ENCODE measurements around the gene IL20.

IL20 gene

GRCh38 chr1:206883876-206884275 lies 18.5 kb downstream of the IL20 start:
- TF ChIP-seq CTCF (IDR thresholded peaks at IDR 0.05; ENCODE audit: low read depth, low read length, missing control alignments), result no peak
- no peak for DNase-seq (ENCODE audit: low read depth)
- no peak overlapping the region for H3K4me3 ChIP-seq (ENCODE audit: low read depth, low read length)

- DNase-seq (ENCODE audit: low read depth), result no peak
- no peak for TF ChIP-seq CTCF (IDR thresholded peaks at IDR 0.05; ENCODE audit: low read depth, low read length, missing control alignments)
These were observed 20.1 kb downstream of the IL20 start for GRCh38 chr1:206885341-206886060.

GRCh38 chr1:206886831-206887230 lies 21.4 kb downstream of the IL20 start:
- no peak for TF ChIP-seq CTCF (IDR thresholded peaks at IDR 0.05; ENCODE audit: low read depth, low read length, missing control alignments)
- no peak overlapping the region for H3K4me3 ChIP-seq (ENCODE audit: low read depth, low read length)
- no peak for DNase-seq (ENCODE audit: low read depth)

More at GRCh38 chr1:206885341-206886060, 20.1 kb downstream of the IL20 start:
- no peak overlapping the region for H3K4me3 ChIP-seq (ENCODE audit: low read depth, low read length)

GRCh38 chr1:206887701-206888100 lies 22.3 kb downstream of the IL20 start:
- TF ChIP-seq CTCF (IDR thresholded peaks at IDR 0.05; ENCODE audit: low read depth, low read length, missing control alignments), result no peak
- DNase-seq (ENCODE audit: low read depth), result no peak
- no peak overlapping the region for H3K4me3 ChIP-seq (ENCODE audit: low read depth, low read length)

- DNase-seq (ENCODE audit: low read depth), result no peak
- H3K4me3 ChIP-seq (ENCODE audit: low read depth, low read length), result no peak overlapping the region
- no peak for TF ChIP-seq CTCF (IDR thresholded peaks at IDR 0.05; ENCODE audit: low read depth, low read length, missing control alignments)
These were observed 25.0 kb downstream of the IL20 start for GRCh38 chr1:206890125-206891060.

- DNase-seq (ENCODE audit: low read depth), result no peak
- no peak overlapping the region for H3K4me3 ChIP-seq (ENCODE audit: low read depth, low read length)
- no peak for TF ChIP-seq CTCF (IDR thresholded peaks at IDR 0.05; ENCODE audit: low read depth, low read length, missing control alignments)
These were observed 26.0 kb downstream of the IL20 start for GRCh38 chr1:206891412-206891811.

Measured in GM12864 (cell line).